ENCODE results near the gene SPTLC3. TPM values are rescaled to one million over a fixed set of nuclear protein-coding genes. Genes with fewer than 3 reads are reported as not detected.
A peak's percentile ranks its signal among the peaks of the same experiment; 100 is the strongest.

Gene SPTLC3
- total and polyA plus RNA-seq, 2 of the 13 experiments (the other 11 are each of a cell fraction or from before 2014, with no cell fraction given), result 20.5 to 95.6 TPM

- ATAC-seq, result peak; percentile 55
- Histone ChIP-seq H3K36me3 (replicated peaks in 1 of 2; ENCODE audit: control insufficient read depth in 1 of 2, insufficient read depth in 2 of 2, low read length in 2 of 2) (peaks cover 10 to 28% of the 10 kb centered on the region in 2 experiments), H3K4me3 (replicated peaks in 1 of 3; ENCODE audit: insufficient read depth in 1 of 3, low read depth in 2 of 3, low read length in 3 of 3) (no peak overlapping the region), H3K79me2 (ENCODE audit: insufficient read depth, low read length) (no peaks in the 10 kb centered on the region), H4K20me1 (ENCODE audit: insufficient read depth, low read length) (no peaks in the 10 kb centered on the region), H3K9me3 (ENCODE audit: low read length) (no peaks in the 10 kb centered on the region), H3K4me2 (ENCODE audit: low read depth, low read length) (no peak overlapping the region), H3K27ac (ENCODE audit: extremely low read length, insufficient read depth, low read length) (no peak overlapping the region), H3K9ac (ENCODE audit: insufficient read depth, low read depth, low read length) (no peak overlapping the region), H3K27me3 (ENCODE audit: control insufficient read depth in 1 of 2, insufficient read depth in 2 of 2, low read length in 2 of 2) (no peaks in the 10 kb centered on the region), H3K4me1 (ENCODE audit: insufficient read depth, low read length) (peaks cover 64% of the 10 kb centered on the region), H2AFZ (ENCODE audit: low read length) (no peak overlapping the region)
- 85% methylated on average over 4 of the region's 4 CpGs for WGBS (ENCODE audit: low lambda C conversion rate)
- CTCF ChIA-PET (ENCODE audit: low intra/inter-chr PET ratio, low total read pairs), result no interaction called here
- intact Hi-C loops (cut with micrococcal nuclease; ENCODE audit: unreplicated experiment), result no loop called here
- peak; percentile 15 for FAIRE-seq
- peak; percentile 47 for DNase-seq (ENCODE audit: low spot score)
- BruUV-seq (replicated peaks), result no TSS peak
- POLR2A ChIA-PET, result interaction anchor here (0.6 to 1.3 kb wide), 2 partner anchors 40 to 123 kb away, joined by 3 read pairs; no protein-coding TSS in a partner anchor
- in situ Hi-C loops (cut with HindIII; ENCODE audit: extremely low pct_ligation_motif_present, low pct_unique_long_range_greater_than_20kb), result no loop called here
- TF ChIP-seq NR0B2 (CRISPR knock-in tag; IDR thresholded peaks at IDR 0.05) (no peak), NR2F1 (CRISPR knock-in tag; IDR thresholded peaks at IDR 0.05) (no peak), ZNF383 (CRISPR knock-in tag; IDR thresholded peaks at IDR 0.05; ENCODE audit: borderline replicate concordance) (no peak), FIP1L1 (IDR thresholded peaks at IDR 0.05; ENCODE audit: borderline replicate concordance, insufficient read depth, low read depth, low read length) (no peak), ZNF781 (CRISPR knock-in tag; IDR thresholded peaks at IDR 0.05; ENCODE audit: borderline replicate concordance, not compliant biosample characterization) (no peak), PRDM4 (CRISPR knock-in tag; IDR thresholded peaks at IDR 0.05; ENCODE audit: borderline replicate concordance) (no peak), ZBTB20 (CRISPR knock-in tag; IDR thresholded peaks at IDR 0.05; ENCODE audit: borderline replicate concordance, low read depth) (no peak), ZSCAN22 (CRISPR knock-in tag; IDR thresholded peaks at IDR 0.05) (no peak), THAP11 (CRISPR knock-in tag; IDR thresholded peaks at IDR 0.05) (no peak), KDM1A (CRISPR knock-in tag; IDR thresholded peaks at IDR 0.05) (no peak), ZBTB7B (CRISPR knock-in tag; IDR thresholded peaks at IDR 0.05) (no peak), ZMYM4 (CRISPR knock-in tag; IDR thresholded peaks at IDR 0.05) (peak; percentile 44; the same call in 1 of the 2 replicates), SOX13 (IDR thresholded peaks at IDR 0.05) (no peak), SOX13 (CRISPR knock-in tag; conservative IDR thresholded peaks at IDR 0.05 in 1 of 2, IDR thresholded peaks at IDR 0.05 in 1 of 2) (0 out of 4 replicates have a peak, but pooled peaks of 1 of the 2 experiments have one; percentile 8), ZNF143 (CRISPR knock-in tag; IDR thresholded peaks at IDR 0.05) (no peak), ZNF101 (CRISPR knock-in tag; IDR thresholded peaks at IDR 0.05; ENCODE audit: borderline replicate concordance, low read depth) (no peak), FOXO1 (CRISPR knock-in tag; IDR thresholded peaks at IDR 0.05) (no peak), ZNF512B (CRISPR knock-in tag; IDR thresholded peaks at IDR 0.05; ENCODE audit: borderline replicate concordance) (no peak)
These were observed 90.1 kb downstream of the SPTLC3 start for GRCh38 chr20:13098720-13099355.
